GM19023 (cell line): ENCODE results near the gene LENG1.

Source experiments
- ATAC-seq: cut with Tn5 transposase; IDR thresholded peaks from one replicate; pipeline ENCODE4 v1.9.1; 2021; ENCODE audit warnings: mild to moderate bottlenecking, moderate library complexity; ENCODE audit not compliant: unreplicated experiment

Gene LENG1

DNA sequence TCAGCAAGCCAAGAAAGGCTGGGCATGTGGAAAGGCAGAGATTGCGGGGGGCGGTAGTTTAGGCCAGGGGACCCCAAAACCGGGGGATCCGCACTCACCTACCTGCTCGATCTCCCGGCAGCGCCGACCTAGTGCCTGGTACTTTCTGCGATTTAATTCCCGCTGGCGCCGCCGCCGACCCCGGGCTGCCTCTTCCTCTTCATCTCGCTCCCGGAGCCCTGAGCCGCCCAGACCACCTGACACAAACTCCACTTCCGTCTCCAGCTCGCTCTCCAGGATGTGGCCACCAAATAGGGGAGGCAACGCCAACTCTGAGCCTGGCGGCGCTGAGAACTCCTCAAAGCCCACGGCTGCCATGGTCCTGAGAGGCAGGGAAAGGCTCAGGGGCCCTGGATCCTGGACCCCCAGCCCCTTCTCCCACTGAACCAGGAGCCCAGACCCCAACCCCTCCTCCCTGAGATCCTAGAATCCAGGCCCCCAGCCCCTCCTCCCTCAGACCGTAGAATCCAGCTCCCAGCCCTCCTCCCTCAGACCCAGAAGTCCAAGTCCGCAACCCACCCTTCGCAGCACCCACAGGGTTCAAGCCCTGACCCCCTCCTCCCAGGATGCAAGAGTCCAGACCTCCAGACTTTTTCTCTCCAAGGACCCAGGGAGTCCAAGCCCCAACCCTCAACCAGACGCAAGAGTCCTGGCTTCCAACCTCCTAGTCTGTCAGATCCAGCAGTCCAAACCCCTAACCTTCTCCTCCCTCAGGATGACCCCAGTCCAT, 45.0 kb downstream of the LENG1 start:
- no peak for ATAC-seq

DNA sequence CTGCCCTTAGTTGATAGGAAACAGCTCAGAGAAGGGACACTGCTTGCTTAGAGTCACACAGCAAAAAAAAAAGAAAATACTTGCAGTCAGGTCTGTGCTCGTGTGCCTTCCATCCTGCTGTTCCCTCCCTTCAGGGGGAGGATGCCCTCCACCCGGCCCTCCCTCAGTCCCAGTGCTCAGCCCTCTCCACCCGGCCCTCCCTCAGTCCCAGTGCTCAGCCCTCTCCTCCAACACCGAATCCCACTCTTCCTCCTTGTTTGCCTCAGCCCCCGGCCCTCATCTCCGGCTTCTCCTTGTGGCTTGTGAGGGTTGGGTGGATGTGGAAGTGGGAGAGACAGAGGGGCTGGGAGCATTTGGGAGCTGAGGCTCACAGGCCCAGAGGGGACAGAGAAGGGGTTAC, 49.9 kb downstream of the LENG1 start:
- ATAC-seq: no peak

DNA sequence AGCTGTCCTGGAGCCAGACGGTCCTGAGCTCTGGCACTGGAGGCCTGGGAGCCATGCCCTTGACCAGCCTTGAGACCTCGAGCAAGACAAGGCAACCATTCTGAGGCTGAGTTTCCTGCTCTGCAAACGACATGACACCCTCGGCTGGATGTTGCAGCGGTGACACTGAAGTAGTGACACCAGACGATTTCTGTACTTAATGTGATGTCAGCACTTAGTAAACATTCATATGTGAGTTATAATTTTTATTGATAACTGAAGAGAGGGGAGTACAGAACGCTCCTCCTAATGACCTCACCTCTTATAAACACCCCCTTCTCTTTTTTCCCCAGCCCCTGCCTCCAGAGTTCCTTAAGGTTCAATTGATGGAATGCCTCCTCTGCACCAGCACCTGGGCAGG, 51.0 kb downstream of the LENG1 start:
- ATAC-seq: no peak

DNA sequence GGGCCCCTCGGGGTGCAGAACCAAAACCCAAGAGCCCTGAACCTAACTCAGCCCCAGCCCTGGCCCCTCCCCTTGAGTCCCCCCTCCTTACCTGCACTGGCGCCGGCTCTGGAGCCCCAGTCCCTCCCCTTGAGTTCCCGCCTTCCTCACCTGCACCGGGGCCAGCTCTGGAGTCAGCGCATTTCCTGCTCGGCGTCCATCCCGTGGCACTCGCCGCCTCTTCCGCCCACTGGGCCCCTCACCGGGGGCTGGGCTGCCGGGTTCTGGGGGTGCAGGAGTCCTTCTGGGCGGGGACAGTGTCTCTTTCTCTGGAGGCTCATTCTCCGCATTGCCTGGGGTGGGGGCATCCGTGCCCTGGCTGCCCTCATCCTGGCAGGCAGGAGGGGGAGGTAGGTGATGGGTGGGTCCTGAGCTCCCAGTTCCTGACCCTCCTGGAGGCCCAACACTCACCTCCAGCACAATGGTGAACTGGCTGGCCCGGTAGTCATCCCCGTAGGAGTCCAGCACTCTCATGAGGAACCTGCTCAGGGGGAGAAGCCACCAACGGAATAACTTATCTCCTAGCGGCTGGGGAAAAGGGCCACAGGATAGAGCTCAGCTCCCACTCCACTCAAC, 51.5 kb downstream of the LENG1 start:
- ATAC-seq: no peak

DNA sequence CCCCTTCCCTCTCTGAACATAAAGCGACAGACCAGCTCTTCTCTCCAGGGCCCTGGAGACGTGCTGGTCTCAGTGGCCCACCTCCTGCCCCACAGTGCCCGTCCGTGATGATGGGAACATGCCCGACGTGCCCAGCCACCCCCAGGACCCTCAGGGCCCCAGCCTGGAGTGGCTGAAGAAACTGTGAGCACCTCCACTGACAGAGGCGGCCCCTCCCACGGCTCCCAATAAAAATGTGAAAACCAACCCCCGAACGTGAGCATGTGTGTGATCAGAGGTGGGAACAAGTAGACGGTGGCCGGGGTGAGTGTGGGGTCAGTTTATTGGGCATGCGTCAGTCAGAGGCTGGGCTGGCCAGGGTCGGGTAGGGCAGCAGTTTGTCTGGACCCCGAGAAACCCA, 52.8 kb downstream of the LENG1 start:
- ATAC-seq: no peak

DNA sequence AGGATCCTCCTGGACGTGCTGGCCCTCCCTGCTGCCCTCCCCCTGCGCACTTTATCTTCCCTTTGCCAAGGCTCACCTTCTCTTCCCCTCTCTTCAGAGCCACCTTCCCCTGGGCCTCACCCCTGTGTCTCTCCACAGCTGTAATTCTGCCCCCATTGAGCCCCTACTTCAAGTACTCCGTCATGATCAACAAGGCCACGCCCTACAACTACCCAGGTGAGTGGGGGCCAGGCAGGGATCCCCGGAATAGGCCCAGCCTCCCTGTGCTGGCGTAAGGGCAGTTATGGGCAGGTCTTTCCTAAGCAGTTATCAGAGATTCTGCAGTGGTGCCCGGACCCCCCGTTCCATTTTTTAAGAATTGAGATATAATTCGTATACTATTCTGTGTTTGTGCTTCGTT, 53.7 kb downstream of the LENG1 start:
- ATAC-seq: no peak
